Testis (tissue), 2 donors: Measurements from ENCODE around the gene NFIX.

Source experiments
- POLR2A ChIP-seq: fragments of 450-650 bp; IDR thresholded peaks from one replicate; pipeline ENCODE4 v1.6.1; 2017; ENCODE audit warnings: antibody characterized with exemption, mild to moderate bottlenecking, moderate library complexity
- TF ChIP-seq, protein P1 (sequence below), 3 experiments: fragments of 450-650 bp in 2 of 3; fragments of 200-600 bp in 1 of 3; sonication (generic) in 1 of 3; IDR thresholded peaks; one replicate each; pipeline ENCODE4 v1.5.1; 2016 to 2019; ENCODE audit warnings: antibody characterized with exemption in 3 of 3, mild to moderate bottlenecking in 2 of 3, moderate library complexity in 1 of 3

DNA sequence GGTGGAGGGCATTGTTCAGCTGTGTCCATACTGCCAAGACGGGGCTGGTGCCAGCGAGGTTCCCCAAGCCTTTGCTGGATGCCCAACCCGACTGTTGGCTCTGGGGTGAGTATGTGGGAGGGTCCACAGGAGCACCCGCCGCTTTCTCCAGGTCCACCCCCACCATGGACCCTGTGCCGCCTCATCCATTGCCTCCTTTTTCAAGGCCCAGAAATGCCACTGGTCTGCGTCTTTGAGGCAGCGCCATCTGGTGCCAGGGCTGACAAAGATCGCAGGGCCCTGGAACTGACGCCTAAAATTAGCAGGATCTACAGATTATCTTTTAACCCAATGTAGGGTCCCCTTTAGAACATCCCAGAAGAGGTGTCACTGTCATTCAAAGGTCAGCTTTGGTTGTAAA is 34.6 kb downstream of the NFIX start:
- TF ChIP-seq, protein P1, sequence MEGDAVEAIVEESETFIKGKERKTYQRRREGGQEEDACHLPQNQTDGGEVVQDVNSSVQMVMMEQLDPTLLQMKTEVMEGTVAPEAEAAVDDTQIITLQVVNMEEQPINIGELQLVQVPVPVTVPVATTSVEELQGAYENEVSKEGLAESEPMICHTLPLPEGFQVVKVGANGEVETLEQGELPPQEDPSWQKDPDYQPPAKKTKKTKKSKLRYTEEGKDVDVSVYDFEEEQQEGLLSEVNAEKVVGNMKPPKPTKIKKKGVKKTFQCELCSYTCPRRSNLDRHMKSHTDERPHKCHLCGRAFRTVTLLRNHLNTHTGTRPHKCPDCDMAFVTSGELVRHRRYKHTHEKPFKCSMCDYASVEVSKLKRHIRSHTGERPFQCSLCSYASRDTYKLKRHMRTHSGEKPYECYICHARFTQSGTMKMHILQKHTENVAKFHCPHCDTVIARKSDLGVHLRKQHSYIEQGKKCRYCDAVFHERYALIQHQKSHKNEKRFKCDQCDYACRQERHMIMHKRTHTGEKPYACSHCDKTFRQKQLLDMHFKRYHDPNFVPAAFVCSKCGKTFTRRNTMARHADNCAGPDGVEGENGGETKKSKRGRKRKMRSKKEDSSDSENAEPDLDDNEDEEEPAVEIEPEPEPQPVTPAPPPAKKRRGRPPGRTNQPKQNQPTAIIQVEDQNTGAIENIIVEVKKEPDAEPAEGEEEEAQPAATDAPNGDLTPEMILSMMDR (IDR thresholded peaks at IDR 0.05): no peak
- TF ChIP-seq POLR2A: no peak
